NCI-H2196 (cell line): ENCODE results near the gene MASP2.
"Not testable (repeated sequence)": the region's sequence is repeated elsewhere in the genome, so short reads cannot be mapped to it uniquely, and the experiment has no call there.

Experiments
- DNase-seq: peaks from one replicate; lab custom pipeline; 2025; ENCODE audit not compliant: unreplicated experiment; lab: John Stamatoyannopoulos, UW

Gene MASP2

GRCh38 chr1:11039351-11040104, 7.5 kb downstream of the MASP2 start:
- no peak for DNase-seq

- DNase-seq: peak; percentile 89
Observed at GRCh38 chr1:11037740-11038182, 9.3 kb downstream of the MASP2 start.

DNA sequence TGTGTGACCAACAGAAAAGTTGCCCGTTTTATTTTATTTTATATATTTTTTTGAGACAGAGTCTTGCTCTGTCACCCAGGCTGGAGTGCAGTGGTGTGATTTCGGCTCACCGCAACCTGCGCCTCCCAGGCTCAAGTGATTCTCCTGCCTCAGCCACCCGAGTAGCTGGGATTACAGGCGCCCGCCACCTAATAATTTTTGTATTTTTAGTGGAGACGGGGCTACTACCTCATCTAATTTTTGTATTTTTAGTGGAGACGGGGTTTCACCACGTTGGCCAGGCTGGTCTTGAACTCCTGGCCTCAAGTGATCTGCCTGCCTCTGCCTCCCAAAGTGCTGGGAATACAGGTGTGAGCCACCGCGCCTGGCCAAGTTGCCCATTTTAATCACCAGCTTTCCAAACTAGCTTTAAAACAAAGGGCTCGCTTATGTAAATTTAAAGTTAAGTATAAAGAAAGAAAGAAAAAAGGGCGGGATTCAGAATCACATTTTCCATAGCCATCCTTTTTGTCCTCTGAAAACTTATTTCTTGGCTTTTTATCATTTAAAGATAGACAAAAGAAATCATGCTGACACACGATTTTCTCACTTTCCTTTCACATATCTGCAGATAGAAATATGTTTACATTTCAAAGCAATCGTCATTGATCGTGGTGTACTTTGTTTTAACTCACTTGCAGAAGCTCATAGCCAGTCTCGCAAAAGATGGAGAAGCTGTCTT, 9.9 kb downstream of the MASP2 start:
- not testable (repeated sequence) for DNase-seq

- no peak for DNase-seq
Observed at GRCh38 chr1:11031624-11032262, 15.3 kb downstream of the MASP2 start.

DNA sequence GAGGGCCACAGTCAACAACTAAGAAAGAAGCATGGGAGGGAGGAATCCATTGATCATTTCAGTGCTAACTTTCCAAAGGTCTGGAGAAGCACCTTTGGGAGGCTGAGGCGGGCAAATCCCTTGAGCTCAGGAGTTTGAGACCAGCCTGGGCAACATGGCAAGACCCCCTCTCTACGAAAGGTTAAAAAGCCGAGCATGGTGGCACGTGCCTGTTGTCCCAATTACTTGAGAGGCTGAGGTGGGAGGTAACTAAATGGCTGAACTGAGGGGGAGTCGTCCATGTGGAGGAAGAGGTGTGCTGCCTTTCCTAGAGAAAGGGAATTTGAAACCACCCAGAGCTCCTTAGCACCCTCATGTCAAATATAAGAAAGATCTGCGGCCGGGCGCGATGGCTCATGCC, 16.2 kb downstream of the MASP2 start:
- DNase-seq: no peak

- DNase-seq: no peak
Observed at GRCh38 chr1:11028018-11028417, 19.0 kb downstream of the MASP2 start.

GRCh38 chr1:11027316-11027715, 19.7 kb downstream of the MASP2 start:
- no peak for DNase-seq

DNA sequence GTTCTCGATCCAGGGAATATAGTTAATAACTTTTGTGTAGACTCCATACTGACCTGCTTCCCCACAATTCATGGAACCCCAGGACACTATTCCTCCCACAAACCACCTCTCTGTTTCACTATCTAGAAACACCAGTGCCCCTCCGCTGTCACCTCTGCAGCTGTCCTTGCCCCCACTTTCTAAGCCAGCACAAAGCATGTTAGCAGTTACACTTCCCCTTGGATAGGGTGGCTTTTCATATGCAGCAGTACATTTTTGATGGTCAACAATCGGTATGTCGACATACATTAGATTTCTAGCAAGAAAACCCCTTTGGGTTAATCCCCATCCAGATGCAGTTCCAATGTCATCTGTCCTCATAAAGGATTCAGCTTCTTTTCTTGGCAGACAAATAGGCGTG, 20.1 kb downstream of the MASP2 start:
- no peak for DNase-seq

DNA sequence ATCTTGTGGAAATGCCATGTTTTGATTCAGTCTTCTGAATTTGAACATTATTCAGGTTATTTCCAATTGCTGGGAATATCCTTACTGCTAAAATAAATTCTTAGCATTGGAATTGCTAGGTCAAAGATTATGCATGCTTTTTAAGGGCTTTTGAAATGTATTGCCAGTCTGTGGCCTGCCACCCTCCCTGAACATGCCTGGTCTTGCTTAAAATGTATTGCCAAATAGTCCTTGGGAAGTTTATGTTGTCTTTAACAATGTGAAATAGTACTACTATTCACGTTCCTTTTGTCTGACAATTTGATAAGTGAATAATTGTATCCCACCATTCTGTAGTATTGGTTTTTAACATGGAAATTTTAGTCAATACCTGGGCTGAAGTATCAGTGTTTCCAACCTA, 21.0 kb downstream of the MASP2 start:
- no peak for DNase-seq

DNA sequence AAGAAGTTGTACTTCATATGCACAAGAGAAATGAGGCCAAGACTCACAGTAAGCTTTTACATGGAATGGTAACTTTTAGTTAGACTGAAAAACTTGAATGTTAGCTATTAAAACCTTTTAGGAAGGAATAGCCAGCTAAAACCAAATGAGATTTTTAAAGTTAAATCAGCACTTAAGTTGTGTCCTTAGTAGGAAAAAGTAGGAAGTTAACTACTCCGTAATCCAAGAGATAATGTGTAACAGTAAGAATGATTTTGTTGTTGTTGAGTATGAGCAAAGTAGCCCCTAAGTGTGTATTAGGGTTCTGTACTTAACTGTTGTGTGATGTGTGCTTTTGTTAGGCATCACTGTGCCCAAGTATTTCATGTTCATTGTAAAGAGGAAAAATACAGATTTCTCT, 21.4 kb downstream of the MASP2 start:
- no peak for DNase-seq

DNA sequence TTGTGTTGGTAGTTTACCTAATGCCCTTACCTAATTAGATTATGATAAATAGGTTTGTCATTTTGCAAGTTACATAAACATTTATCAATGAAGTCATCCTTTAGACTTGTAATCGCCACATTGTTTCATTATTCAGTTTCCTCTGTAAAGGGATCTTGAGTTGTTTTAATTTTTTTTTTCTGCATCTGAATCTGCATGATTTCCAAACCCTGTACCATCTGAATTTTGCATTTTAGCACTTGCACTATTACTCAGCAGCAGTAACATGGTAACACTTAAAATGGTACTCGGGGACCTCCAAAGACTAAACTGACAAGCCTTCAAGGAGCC, 22.2 kb downstream of the MASP2 start:
- DNase-seq: no peak

DNA sequence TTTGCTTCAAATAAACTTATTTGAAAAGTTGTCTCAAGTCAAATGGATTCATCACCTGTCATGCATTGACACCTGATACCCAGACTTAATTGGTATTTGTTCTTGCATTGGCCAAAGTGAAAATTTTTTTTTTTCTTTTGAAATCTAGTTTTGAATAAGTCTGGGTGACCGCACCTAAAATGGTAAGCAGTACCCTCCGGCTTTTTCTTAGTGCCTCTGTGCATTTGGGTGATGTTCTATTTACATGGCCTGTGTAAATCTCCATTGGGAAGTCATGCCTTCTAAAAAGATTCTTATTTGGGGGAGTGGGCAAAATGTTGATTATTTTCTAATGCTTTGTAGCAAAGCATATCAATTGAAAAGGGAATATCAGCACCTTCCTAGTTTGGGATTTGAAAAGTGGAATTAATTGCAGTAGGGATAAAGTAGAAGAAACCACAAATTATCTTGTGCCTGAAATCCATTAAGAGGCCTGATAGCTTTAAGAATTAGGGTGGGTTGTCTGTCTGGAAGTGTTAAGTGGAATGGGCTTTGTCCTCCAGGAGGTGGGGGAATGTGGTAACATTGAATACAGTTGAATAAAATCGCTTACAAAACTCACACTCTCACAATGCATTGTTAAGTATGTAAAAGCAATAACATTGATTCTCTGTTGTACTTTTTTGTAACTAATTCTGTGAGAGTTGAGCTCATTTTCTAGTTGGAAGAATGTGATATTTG, 22.7 kb downstream of the MASP2 start:
- no peak for DNase-seq

- no peak for DNase-seq
Observed at GRCh38 chr1:11023201-11023600, 23.8 kb downstream of the MASP2 start.

GRCh38 chr1:11019971-11020370, 27.1 kb downstream of the MASP2 start:
- no peak for DNase-seq

- not testable (repeated sequence) for DNase-seq
Observed at GRCh38 chr1:11019358-11019757, 27.7 kb downstream of the MASP2 start.

DNA sequence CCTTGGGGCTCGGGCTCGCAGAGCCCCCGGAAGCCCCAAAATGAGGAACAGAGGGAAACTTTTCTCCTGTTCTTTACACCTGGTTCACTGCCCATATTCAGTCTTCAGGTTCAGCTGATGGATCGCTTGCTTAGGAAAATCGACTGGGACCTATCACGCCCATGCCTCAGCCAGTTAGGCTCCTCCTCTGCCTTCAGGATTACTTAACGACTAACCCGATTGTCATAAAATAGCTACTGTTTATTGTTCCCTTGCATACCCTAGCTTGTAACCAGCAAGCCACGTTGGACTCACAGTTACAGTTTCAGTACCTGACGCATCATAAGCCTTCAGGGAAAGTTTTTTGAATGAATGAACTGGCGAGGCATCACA, 33.9 kb downstream of the MASP2 start:
- DNase-seq: no peak

DNA sequence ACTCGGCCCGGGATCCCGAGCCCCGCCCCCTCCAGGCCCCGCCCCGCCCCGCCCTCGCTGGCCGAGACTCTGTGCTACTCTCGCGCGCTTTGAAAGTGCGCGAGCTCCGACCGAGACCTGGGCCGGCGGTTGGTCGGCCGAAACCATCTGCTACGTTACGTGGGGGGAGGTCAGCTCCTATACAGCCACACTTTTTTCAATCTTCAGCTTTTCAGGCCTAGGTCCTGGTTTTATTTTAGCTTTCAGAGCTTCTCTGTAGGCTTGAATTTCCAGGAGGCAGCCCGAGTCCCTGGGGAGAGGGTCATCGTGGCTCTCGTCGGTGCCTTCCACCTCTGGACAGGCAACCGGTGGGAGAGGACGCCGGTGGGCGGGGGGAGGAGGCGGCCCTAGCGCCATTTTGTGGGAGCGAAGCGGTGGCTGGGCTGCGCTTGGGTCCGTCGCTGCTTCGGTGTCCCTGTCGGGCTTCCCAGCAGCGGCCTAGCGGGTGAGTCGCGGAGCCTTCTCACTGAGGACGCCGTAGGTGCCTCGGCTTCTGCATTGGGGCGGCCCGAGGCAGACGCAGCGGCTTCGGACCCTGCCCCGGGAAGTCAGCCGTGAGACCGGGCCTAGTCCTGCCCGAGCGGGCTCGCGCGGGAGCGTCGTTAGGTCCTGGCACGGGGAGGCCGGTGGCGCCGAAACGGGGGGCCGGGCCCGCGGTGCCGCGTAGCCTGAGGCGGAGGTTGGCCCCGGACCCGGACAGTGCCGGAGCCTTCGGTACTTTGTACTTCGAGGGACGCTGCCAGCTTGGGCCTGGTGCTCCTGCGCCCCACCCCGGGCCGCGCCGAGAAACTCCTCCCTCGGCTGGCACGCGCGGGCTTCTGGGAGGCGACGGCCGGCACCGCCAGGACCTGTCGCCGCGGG, 34.5 kb downstream of the MASP2 start, which contains the start of gene TARDBP:
TARDBP (plus strand) TSS at position 395 of the 900 bp plus-strand sequence. CDS start 1,074 bp downstream, outside the sequence.
- DNase-seq: peak; percentile 91

DNA sequence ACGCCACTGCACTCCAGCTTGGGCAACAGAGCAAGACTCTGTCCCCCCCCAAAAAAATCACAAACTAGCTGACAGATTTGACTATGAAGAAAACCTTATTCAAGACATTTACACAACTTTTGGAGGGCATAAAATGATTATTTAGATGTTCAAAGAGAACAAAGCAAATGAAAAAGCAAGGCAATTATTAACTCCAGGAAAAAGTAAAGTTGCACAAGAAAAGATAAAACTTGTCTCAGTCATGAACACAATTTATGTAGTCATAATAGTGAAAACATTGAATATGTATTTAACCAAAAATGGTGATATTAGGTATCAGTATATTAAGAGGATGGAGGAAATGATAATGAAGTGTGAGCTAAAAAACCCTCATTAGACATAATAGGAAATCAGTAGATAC, 46.5 kb downstream of the MASP2 start:
- no peak for DNase-seq

- no peak for DNase-seq
Observed at GRCh38 chr1:10996100-10996499, 50.9 kb downstream of the MASP2 start.

- no peak for DNase-seq
Observed at GRCh38 chr1:10992864-10993263, 54.2 kb downstream of the MASP2 start.
